ENCODE measurements around the gene CSRP2. TPM values are rescaled to one million over a fixed set of nuclear protein-coding genes. Genes with fewer than 3 reads are reported as not detected.

CSRP2 gene
- total and polyA plus RNA-seq, 12 donors: 0.61 to 19.5 (median 6.0) TPM

DNA sequence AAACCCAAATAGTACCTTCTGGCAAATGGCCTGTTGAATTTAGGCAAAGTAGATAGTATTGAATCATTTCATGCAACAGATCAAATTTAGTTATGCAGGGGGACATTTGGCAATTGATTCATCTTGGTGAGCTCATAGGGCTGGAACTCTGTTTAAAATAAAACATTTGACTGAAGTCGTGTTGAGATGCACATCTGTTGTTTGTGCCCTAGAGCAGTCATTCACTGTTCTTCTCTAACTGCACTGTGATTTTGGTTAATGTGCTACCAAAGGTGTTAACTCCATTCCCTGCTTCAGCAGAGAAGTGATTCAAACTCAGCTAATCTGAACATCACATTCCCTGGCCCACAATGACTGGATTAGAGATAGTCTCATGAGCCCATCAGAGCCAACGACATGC lies 44.0 kb upstream of the CSRP2 start:
- intact Hi-C loops (cut with DNase I): no loop called here
- TF ChIP-seq POLR2A (IDR thresholded peaks at IDR 0.05): no peak
- TF ChIP-seq, protein P1, sequence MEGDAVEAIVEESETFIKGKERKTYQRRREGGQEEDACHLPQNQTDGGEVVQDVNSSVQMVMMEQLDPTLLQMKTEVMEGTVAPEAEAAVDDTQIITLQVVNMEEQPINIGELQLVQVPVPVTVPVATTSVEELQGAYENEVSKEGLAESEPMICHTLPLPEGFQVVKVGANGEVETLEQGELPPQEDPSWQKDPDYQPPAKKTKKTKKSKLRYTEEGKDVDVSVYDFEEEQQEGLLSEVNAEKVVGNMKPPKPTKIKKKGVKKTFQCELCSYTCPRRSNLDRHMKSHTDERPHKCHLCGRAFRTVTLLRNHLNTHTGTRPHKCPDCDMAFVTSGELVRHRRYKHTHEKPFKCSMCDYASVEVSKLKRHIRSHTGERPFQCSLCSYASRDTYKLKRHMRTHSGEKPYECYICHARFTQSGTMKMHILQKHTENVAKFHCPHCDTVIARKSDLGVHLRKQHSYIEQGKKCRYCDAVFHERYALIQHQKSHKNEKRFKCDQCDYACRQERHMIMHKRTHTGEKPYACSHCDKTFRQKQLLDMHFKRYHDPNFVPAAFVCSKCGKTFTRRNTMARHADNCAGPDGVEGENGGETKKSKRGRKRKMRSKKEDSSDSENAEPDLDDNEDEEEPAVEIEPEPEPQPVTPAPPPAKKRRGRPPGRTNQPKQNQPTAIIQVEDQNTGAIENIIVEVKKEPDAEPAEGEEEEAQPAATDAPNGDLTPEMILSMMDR (IDR thresholded peaks at IDR 0.05): no peak
- no peaks in the 10 kb centered on the region for H3K4me1 ChIP-seq (replicated peaks in 1 of 2)
- H3K27me3 ChIP-seq: no peaks in the 10 kb centered on the region
- H3K4me3 ChIP-seq: no peak overlapping the region
- H3K9me3 ChIP-seq (replicated peaks in 1 of 3): no peaks in the 10 kb centered on the region
- no peaks in the 10 kb centered on the region for H3K36me3 ChIP-seq (replicated peaks in 1 of 2)
- no peak for DNase-seq
- peak overlapping the region in 1 of 5 donors; percentile 34 for H3K27ac ChIP-seq
- WGBS, 4 donors: 56 to 79% (median 75%) methylated on average over 2 of the region's 2 CpGs

DNA sequence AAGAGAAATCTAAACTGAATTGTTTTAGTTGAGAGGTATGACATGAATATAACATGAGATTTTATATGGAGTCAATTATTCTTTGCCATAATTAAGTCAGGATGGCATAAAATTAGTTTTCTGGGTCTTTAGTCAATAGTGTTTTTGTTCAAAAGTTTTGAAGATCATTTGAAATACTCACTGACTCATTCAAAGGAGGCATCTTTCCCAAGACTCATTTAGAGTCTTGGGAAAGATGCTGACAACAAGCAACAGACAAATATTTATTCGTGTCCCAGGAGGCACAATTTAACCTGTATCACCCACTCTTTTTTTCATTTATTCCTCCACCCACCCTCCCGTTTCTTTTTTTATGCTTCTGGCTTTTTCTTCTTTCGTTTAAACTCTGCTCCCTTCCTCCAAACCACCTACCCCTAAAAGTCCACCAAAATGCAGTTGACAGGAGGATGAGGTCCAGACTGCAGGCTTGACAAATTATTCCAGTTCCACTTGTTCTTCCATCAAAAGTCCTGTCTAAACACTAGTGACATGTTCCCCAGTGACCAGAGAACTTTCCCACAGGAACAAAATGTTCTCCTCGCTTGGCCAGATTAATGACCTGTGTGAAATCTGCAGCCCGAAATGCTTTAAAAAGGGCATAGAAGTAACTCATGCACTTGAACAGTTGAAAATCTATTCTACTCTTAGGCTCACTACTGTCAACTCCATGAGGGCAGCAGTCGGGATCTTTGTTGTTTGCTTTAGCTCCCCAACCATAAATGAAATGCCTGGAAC lies 43.3 kb upstream of the CSRP2 start:
- WGBS, 4 donors: 59 to 76% (median 72%) methylated on average over 6 of the region's 6 CpGs
- H3K27ac ChIP-seq: peak overlapping the region in 1 of 5 donors; percentile 34
- intact Hi-C loops (cut with DNase I): no loop called here
- no peak overlapping the region for H3K4me3 ChIP-seq
- TF ChIP-seq, protein P1 (IDR thresholded peaks at IDR 0.05): no peak
- no peak for TF ChIP-seq POLR2A (IDR thresholded peaks at IDR 0.05)
- no peak for DNase-seq
- H3K27me3 ChIP-seq: no peaks in the 10 kb centered on the region
- H3K4me1 ChIP-seq (replicated peaks in 1 of 2): no peaks in the 10 kb centered on the region
- no peaks in the 10 kb centered on the region for H3K36me3 ChIP-seq (replicated peaks in 1 of 2)
- H3K9me3 ChIP-seq (replicated peaks in 1 of 3): no peaks in the 10 kb centered on the region

- WGBS, 4 donors: 46 to 70% (median 58%) methylated on average over 2 of the region's 2 CpGs
- no peak for DNase-seq
- intact Hi-C loops (cut with DNase I): no loop called here
Observed at GRCh38 chr12:76921100-76921471, 42.3 kb upstream of the CSRP2 start.

GRCh38 chr12:76920172-76921099 lies 41.6 kb upstream of the CSRP2 start:
- no peaks in the 10 kb centered on the region for H3K36me3 ChIP-seq (replicated peaks in 1 of 2)
- H3K4me1 ChIP-seq (replicated peaks in 1 of 2): no peaks in the 10 kb centered on the region
- no peak for DNase-seq
- no peaks in the 10 kb centered on the region for H3K9me3 ChIP-seq (replicated peaks in 1 of 3)
- intact Hi-C loops (cut with DNase I): no loop called here
- WGBS, 4 donors: 74 to 82% (median 75%) methylated on average over 9 of the region's 9 CpGs
- H3K27me3 ChIP-seq: no peaks in the 10 kb centered on the region
- H3K4me3 ChIP-seq: no peak overlapping the region
- TF ChIP-seq, protein P1 (IDR thresholded peaks at IDR 0.05): no peak
- no peak for TF ChIP-seq POLR2A (IDR thresholded peaks at IDR 0.05)
- no peak overlapping the region for H3K27ac ChIP-seq

More at GRCh38 chr12:76921100-76921471, 42.3 kb upstream of the CSRP2 start:
- Histone ChIP-seq H3K4me3 (no peak overlapping the region), H3K4me1 (replicated peaks in 1 of 2) (no peaks in the 10 kb centered on the region), H3K27ac (no peak overlapping the region), H3K9me3 (replicated peaks in 1 of 3) (no peaks in the 10 kb centered on the region), H3K27me3 (no peaks in the 10 kb centered on the region), H3K36me3 (replicated peaks in 1 of 2) (no peaks in the 10 kb centered on the region)
- TF ChIP-seq, protein P1 (IDR thresholded peaks at IDR 0.05): no peak
- TF ChIP-seq POLR2A (IDR thresholded peaks at IDR 0.05): no peak
